ENCODE results near the gene SAMD14.
"Not testable (repeated sequence)": the region's sequence is repeated elsewhere in the genome, so short reads cannot be mapped to it uniquely, and the experiment has no call there.

Gene SAMD14

GRCh38 chr17:50072130-50072529 lies 57.8 kb downstream of the SAMD14 start:
- no peak for DNase-seq

GRCh38 chr17:50071692-50072091 lies 58.3 kb downstream of the SAMD14 start:
- DNase-seq: no peak

- DNase-seq: no peak
These were observed 58.9 kb downstream of the SAMD14 start for GRCh38 chr17:50070908-50071680.

GRCh38 chr17:50067996-50068395 lies 62.0 kb downstream of the SAMD14 start:
- DNase-seq: no peak

GRCh38 chr17:50066995-50067394 lies 63.0 kb downstream of the SAMD14 start:
- no peak for DNase-seq

- DNase-seq: no peak
These were observed 64.9 kb downstream of the SAMD14 start for GRCh38 chr17:50065056-50065455.

- DNase-seq: no peak
These were observed 65.5 kb downstream of the SAMD14 start for GRCh38 chr17:50064253-50065001.

- no peak for DNase-seq
These were observed 66.3 kb downstream of the SAMD14 start for GRCh38 chr17:50063561-50064252.

- DNase-seq: no peak
These were observed 67.4 kb downstream of the SAMD14 start for GRCh38 chr17:50062293-50063243.

GRCh38 chr17:50061713-50062045 lies 68.3 kb downstream of the SAMD14 start:
- DNase-seq: not testable (repeated sequence)

- DNase-seq: no peak
These were observed 68.8 kb downstream of the SAMD14 start for GRCh38 chr17:50060951-50061712.
